AG04450 (cell line): ENCODE data around the gene CRYBG2. TPM values are rescaled to one million over a fixed set of nuclear protein-coding genes. Genes with fewer than 3 reads are reported as not detected.
A peak's percentile ranks its signal among the peaks of the same experiment; 100 is the strongest.

Source experiments
- CTCF ChIA-PET: fragments of 300-600, 350-600 bp; formaldehyde crosslinking; extraction: SDS; loops from one replicate; lab custom pipeline; 2022; ENCODE audit warnings: antibody characterized with exemption, inconsistent platforms; lab: Charles Lee
- POLR2A ChIA-PET: fragments of 350-600 bp; formaldehyde crosslinking; extraction: SDS; loops from one replicate; lab custom pipeline; 2021; ENCODE audit warnings: antibody characterized with exemption, inconsistent platforms; lab: Yijun Ruan, JAX
- DNase-seq: peaks from one replicate; pipeline ENCODE4 v3.0.0-alpha.2; 2011; ENCODE audit warnings: low read depth, low spot score
- H3K27ac ChIP-seq: one replicate; pipeline ENCODE4 v1.5.1; 2012; ENCODE audit warnings: low read depth, low read length, control low read depth
- H3K27me3 ChIP-seq: one replicate; pipeline ENCODE4 v1.6.0; 2012; ENCODE audit warnings: low read length; ENCODE audit not compliant: control insufficient read depth, insufficient read depth
- H3K4me3 ChIP-seq: 2 replicates; pipeline ENCODE4 v1.5.1; 2011; ENCODE audit warnings: mild to moderate bottlenecking, low read depth, low read length, control low read depth
- H3K9me3 ChIP-seq: 2 replicates; pipeline ENCODE4 v1.5.1; 2012; ENCODE audit warnings: low read length; ENCODE audit not compliant: control insufficient read depth, insufficient read depth
- CTCF ChIP-seq: IDR thresholded peaks from 2 replicates; pipeline ENCODE4 v1.5.1; 2011; ENCODE audit warnings: low read depth, low read length, control low read depth, inconsistent platforms
- polyA plus RNA-seq: library from polyadenylated mRNA; depleted of rRNA; stranded (reverse); fragments of >200 nt; gene quantifications from 2 replicates; pipeline ENCODE4 v1.2.3, GENCODE V29; 2011

The CRYBG2 gene
- polyA plus RNA-seq, 1 experiment: not detected

GRCh38 chr1:26363549-26364448 is 9.9 kb upstream of the CRYBG2 start:
- peak; percentile 97 for TF ChIP-seq CTCF
- Histone ChIP-seq H3K4me3 (no peak overlapping the region), H3K27me3 (peaks cover 56% of the 10 kb centered on the region), H3K9me3 (peaks cover 7% of the 10 kb centered on the region; the same call in 1 of the 2 replicates), H3K27ac (no peak overlapping the region)
- DNase-seq: peak; percentile 15
- CTCF ChIA-PET: interaction anchor here (0.6 to 4.2 kb wide), 41 partner anchors 10 to 278 kb away, joined by 3 to 120 read pairs (median 4); partner anchors contain the start of genes CEP85, CRYBG2 and ZNF683
- POLR2A ChIA-PET: no interaction called here

- no peak for TF ChIP-seq CTCF
- Histone ChIP-seq H3K9me3 (peaks cover 7% of the 10 kb centered on the region; the same call in 1 of the 2 replicates), H3K4me3 (no peak overlapping the region), H3K27me3 (peaks cover 54% of the 10 kb centered on the region), H3K27ac (no peak overlapping the region)
- ChIA-PET POLR2A (no interaction called here), CTCF (interaction anchor here (0.6 to 4.2 kb wide), 5 partner anchors 13 to 55 kb away, joined by 3 to 120 read pairs (median 5); partner anchors contain the start of gene ZNF683)
- no peak for DNase-seq
Observed at GRCh38 chr1:26362331-26362730, 8.4 kb upstream of the CRYBG2 start.

GRCh38 chr1:26361605-26362122 is 7.7 kb upstream of the CRYBG2 start:
- DNase-seq: no peak
- Histone ChIP-seq H3K27me3 (peaks cover 56% of the 10 kb centered on the region), H3K9me3 (peaks cover 7% of the 10 kb centered on the region; the same call in 1 of the 2 replicates), H3K4me3 (no peak overlapping the region), H3K27ac (no peak overlapping the region)
- no peak for TF ChIP-seq CTCF
- ChIA-PET POLR2A (no interaction called here), CTCF (interaction anchor here (0.6 to 4.2 kb wide), 5 partner anchors 14 to 56 kb away, joined by 3 to 120 read pairs (median 5); partner anchors contain the start of gene ZNF683)

GRCh38 chr1:26360807-26361604 is 7.1 kb upstream of the CRYBG2 start:
- POLR2A ChIA-PET: no interaction called here
- DNase-seq: no peak
- CTCF ChIA-PET: interaction anchor here (0.5 to 4.2 kb wide), 4 partner anchors 15 to 58 kb away, joined by 3 to 120 read pairs (median 17); partner anchors contain the start of gene ZNF683
- H3K27me3 ChIP-seq: peaks cover 62% of the 10 kb centered on the region
- TF ChIP-seq CTCF: no peak
- no peak overlapping the region for H3K4me3 ChIP-seq
- peaks cover 7% of the 10 kb centered on the region; the same call in 1 of the 2 replicates for H3K9me3 ChIP-seq
- H3K27ac ChIP-seq: no peak overlapping the region
